Measurements from ENCODE around the gene SEPTIN6. TPM values are rescaled to one million over a fixed set of nuclear protein-coding genes. Genes with fewer than 3 reads are reported as not detected.

The SEPTIN6 gene
- total RNA-seq, 1 experiment from 2014 or later = 31.2 TPM

GRCh38 chrX:119643696-119644095, 49.3 kb downstream of the SEPTIN6 start:
- H3K9me3 ChIP-seq (ENCODE audit: control insufficient read depth, insufficient read depth, low read depth, low read length) = no peaks in the 10 kb centered on the region
- H3K27me3 ChIP-seq (ENCODE audit: control insufficient read depth, insufficient read depth, low read length) = no peaks in the 10 kb centered on the region
- CTCF ChIA-PET = no interaction called here
- no peaks in the 10 kb centered on the region for H3K36me3 ChIP-seq (ENCODE audit: control insufficient read depth, insufficient read depth, low read length)
- no peak for ATAC-seq
- BruUV-seq (replicated peaks) = no TSS peak
- no peak for TF ChIP-seq REST (IDR thresholded peaks at IDR 0.05; ENCODE audit: insufficient read depth in 1 of 2, low read depth in 2 of 2, low read length in 1 of 2)
- TF ChIP-seq CTCF (IDR thresholded peaks at IDR 0.05) = no peak
- no peak for TF ChIP-seq SIN3A (IDR thresholded peaks at IDR 0.05; ENCODE audit: borderline replicate concordance, insufficient read depth, low read depth, low read length)
- TF ChIP-seq TCF7L2 (IDR thresholded peaks at IDR 0.05; ENCODE audit: low read depth, low read length) = no peak
- TF ChIP-seq POLR2AphosphoS5 (IDR thresholded peaks at IDR 0.05; ENCODE audit: low read depth, low read length) = no peak
- in situ Hi-C loops (cut with HindIII; ENCODE audit: low pct_unique_long_range_greater_than_20kb, low sequenced_read_pairs) (no loop called here), intact Hi-C loops (cut with micrococcal nuclease; ENCODE audit: unreplicated experiment) (no loop called here)
- DNase-seq (ENCODE audit: low read depth, low spot score) = no peak
- POLR2A ChIA-PET = interaction anchor here (0.6 to 0.7 kb wide), 2 partner anchors 24 to 317 kb away, joined by 3 to 4 read pairs; no protein-coding TSS in a partner anchor
- H3K27ac ChIP-seq (ENCODE audit: low read length) = no peak overlapping the region
- H3K4me1 ChIP-seq (ENCODE audit: control insufficient read depth, insufficient read depth, low read length) = no peaks in the 10 kb centered on the region
- H3K4me3 ChIP-seq (ENCODE audit: low read depth in 2 of 2, low read length in 2 of 2) = no peak overlapping the region

Small RNA genes within 50 kb of the gene (microRNA-seq; reads per million reads assigned to microRNA genes)
- gene MIR766 (ENCODE audit: unreplicated experiment) = 78.5 reads per million, percentile 54 among the genes with 10 or more reads in this experiment

Other genes starting within 250 kb of the SEPTIN6 start
- 709 TPM for gene SLC25A5, start 224.7 kb downstream of the SEPTIN6 start, total RNA-seq (2021; ENCODE audit: unreplicated experiment)
- gene STEEP1, start 127.8 kb downstream of the SEPTIN6 start, total RNA-seq (2021; ENCODE audit: unreplicated experiment) = 42.2 TPM
- gene UBE2A, start 118.6 kb downstream of the SEPTIN6 start, total RNA-seq (2021; ENCODE audit: unreplicated experiment) = 110 TPM
- 25.5 TPM for gene NKRF, start 86.7 kb downstream of the SEPTIN6 start, total RNA-seq (2021; ENCODE audit: unreplicated experiment)
- 1.1 TPM for gene SOWAHD, start 65.4 kb upstream of the SEPTIN6 start, total RNA-seq (2021; ENCODE audit: unreplicated experiment)
- 1,882 TPM for gene RPL39, start 98.5 kb upstream of the SEPTIN6 start, total RNA-seq (2021; ENCODE audit: unreplicated experiment)
- 27.8 TPM for gene UPF3B, start 159.8 kb upstream of the SEPTIN6 start, total RNA-seq (2021; ENCODE audit: unreplicated experiment)
- 23.4 TPM for gene RNF113A, start 178.6 kb upstream of the SEPTIN6 start, total RNA-seq (2021; ENCODE audit: unreplicated experiment)
- gene NDUFA1, start 178.7 kb upstream of the SEPTIN6 start, total RNA-seq (2021; ENCODE audit: unreplicated experiment) = 252 TPM
- 0.28 TPM for gene AKAP14, start 202.7 kb upstream of the SEPTIN6 start, total RNA-seq (2021; ENCODE audit: unreplicated experiment)